AG20443 (cell line): ENCODE data around the gene CASP7.
"Not testable (repeated sequence)": the region's sequence is repeated elsewhere in the genome, so short reads cannot be mapped to it uniquely, and the experiment has no call there.

ENCODE experiments used
- DNase-seq: peaks from one replicate; pipeline ENCODE4 v3.0.0; 2012; ENCODE audit warnings: low spot score, mixed read lengths

Gene CASP7

GRCh38 chr10:113679463-113680189, at the start of gene CASP7:
CASP7 (plus strand) TSS chr10:113679912; CDS start chr10:113697494, 17,582 bp downstream.
- peak; percentile 90 for DNase-seq

GRCh38 chr10:113630929-113631533, 48.7 kb upstream of the CASP7 start:
- DNase-seq = no peak

- no peak for DNase-seq
Measured at GRCh38 chr10:113631684-113632367, 47.9 kb upstream of the CASP7 start.

- DNase-seq = no peak
Measured at GRCh38 chr10:113639966-113640365, 39.7 kb upstream of the CASP7 start.

GRCh38 chr10:113641702-113642101, 38.0 kb upstream of the CASP7 start:
- DNase-seq = no peak

GRCh38 chr10:113643183-113643582, 36.5 kb upstream of the CASP7 start:
- DNase-seq = no peak

- peak; percentile 61 for DNase-seq
Measured at GRCh38 chr10:113644185-113645120, 35.3 kb upstream of the CASP7 start.

- DNase-seq = peak; percentile 26
Measured at GRCh38 chr10:113646336-113647201, 33.1 kb upstream of the CASP7 start.

- DNase-seq = no peak
Measured at GRCh38 chr10:113647812-113648211, 31.9 kb upstream of the CASP7 start.

GRCh38 chr10:113648478-113648877, 31.2 kb upstream of the CASP7 start:
- no peak for DNase-seq

- no peak for DNase-seq
Measured at GRCh38 chr10:113650172-113650571, 29.5 kb upstream of the CASP7 start.

- no peak for DNase-seq
Measured at GRCh38 chr10:113651021-113651420, 28.7 kb upstream of the CASP7 start.

GRCh38 chr10:113651898-113652297, 27.8 kb upstream of the CASP7 start:
- DNase-seq = no peak

GRCh38 chr10:113652456-113652855, 27.3 kb upstream of the CASP7 start:
- DNase-seq = not testable (repeated sequence)

GRCh38 chr10:113656896-113657295, 22.8 kb upstream of the CASP7 start:
- no peak for DNase-seq

GRCh38 chr10:113657544-113657943, 22.2 kb upstream of the CASP7 start:
- no peak for DNase-seq

GRCh38 chr10:113661332-113661731, 18.4 kb upstream of the CASP7 start:
- DNase-seq = no peak

- DNase-seq = no peak
Measured at GRCh38 chr10:113663142-113663541, 16.6 kb upstream of the CASP7 start.

GRCh38 chr10:113663908-113664307, 15.8 kb upstream of the CASP7 start, which contains the start of gene NRAP:
NRAP (minus strand) TSS chr10:113664041; CDS start chr10:113663882, 159 bp downstream.
- DNase-seq = no peak

GRCh38 chr10:113665352-113665751, 14.4 kb upstream of the CASP7 start:
- no peak for DNase-seq

GRCh38 chr10:113665806-113666354, 13.8 kb upstream of the CASP7 start:
- DNase-seq = peak; percentile 90
